ENCODE measurements around the gene R3HDML. TPM values are rescaled to one million over a fixed set of nuclear protein-coding genes. Genes with fewer than 3 reads are reported as not detected.

The R3HDML gene, protein sequence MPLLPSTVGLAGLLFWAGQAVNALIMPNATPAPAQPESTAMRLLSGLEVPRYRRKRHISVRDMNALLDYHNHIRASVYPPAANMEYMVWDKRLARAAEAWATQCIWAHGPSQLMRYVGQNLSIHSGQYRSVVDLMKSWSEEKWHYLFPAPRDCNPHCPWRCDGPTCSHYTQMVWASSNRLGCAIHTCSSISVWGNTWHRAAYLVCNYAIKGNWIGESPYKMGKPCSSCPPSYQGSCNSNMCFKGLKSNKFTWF
- total RNA-seq: not detected in 2 replicates

DNA sequence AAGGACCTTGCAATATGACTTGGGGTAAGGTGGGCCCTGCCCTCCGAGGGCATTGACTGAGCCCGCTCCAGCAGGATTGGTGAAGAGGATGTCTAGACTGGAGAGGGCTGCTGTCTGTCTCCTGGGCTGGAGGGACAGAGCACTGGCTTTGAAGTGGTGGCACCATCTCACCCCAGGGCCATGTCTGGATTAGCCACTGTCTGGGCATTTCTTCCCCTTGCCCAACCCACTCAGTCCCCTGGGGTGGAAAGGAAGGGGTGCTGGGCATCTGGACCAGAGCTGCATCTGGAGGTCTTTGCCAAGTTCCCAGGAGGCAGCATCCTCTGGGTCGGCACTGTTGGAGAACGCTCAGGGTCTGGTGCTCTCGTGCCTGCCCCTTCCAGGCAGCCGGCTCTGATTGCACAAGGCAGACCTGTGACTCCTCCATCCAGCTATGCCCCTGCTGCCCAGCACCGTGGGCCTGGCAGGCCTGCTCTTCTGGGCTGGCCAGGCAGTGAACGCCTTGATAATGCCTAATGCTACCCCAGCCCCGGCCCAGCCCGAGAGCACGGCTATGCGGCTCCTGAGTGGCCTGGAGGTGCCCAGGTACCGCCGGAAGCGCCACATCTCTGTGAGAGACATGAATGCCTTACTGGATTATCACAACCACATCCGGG lies at the start of gene R3HDML:
TSS of gene R3HDML (plus strand) at position 319 of the 656 bp plus-strand sequence. CDS start at position 434, 115 bp downstream.

DNA sequence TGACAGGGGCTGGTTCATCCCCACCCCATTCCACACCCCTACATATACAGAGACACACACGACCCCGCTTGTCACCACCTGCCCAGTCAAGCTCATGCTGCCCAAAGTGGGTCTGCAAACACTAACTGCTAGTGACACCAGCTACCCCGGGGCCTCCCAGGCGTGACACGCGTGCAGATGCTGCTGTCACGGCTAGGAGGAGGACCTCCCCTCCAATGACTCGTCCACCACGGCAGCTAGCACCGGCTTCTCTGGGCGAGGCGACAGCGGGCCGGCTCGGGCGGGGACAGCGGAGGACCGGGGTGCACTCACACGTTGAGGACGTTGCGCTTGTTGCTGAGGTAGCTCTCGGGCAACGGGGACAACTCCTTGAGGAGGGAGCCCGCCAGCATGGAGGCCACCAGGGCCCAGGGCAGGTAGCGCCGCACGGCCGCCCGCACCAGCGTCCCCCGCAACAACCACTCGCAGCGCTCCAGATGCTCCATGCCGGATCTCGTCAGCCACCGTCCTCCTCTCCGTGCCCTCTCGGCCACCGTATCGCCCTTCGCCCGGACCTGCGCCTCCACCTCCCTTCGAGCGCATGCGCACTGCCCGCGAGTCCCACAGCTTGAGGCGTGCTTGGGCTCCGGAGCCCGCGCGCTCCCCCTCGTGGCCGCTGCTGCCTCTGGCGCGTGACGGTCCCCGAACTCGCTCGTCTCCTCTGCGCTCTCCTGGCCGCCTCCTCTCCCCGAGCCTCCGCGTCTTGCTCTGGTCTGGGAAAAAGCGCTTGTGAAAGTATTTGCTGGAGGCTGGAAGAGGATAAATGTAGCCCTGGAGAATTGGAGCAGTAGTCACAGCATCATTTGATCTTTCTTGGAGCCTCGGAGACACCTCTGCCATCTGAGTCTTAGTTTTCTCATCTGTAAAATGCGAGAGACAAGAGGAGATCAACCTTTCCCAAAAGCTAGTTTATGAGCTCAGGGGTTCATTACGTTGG lies 25.9 kb upstream of the R3HDML start, which contains the start of gene FITM2:
TSS of gene FITM2 (minus strand) at position 539 of the 976 bp plus-strand sequence. CDS start at position 485, 54 bp downstream.

DNA sequence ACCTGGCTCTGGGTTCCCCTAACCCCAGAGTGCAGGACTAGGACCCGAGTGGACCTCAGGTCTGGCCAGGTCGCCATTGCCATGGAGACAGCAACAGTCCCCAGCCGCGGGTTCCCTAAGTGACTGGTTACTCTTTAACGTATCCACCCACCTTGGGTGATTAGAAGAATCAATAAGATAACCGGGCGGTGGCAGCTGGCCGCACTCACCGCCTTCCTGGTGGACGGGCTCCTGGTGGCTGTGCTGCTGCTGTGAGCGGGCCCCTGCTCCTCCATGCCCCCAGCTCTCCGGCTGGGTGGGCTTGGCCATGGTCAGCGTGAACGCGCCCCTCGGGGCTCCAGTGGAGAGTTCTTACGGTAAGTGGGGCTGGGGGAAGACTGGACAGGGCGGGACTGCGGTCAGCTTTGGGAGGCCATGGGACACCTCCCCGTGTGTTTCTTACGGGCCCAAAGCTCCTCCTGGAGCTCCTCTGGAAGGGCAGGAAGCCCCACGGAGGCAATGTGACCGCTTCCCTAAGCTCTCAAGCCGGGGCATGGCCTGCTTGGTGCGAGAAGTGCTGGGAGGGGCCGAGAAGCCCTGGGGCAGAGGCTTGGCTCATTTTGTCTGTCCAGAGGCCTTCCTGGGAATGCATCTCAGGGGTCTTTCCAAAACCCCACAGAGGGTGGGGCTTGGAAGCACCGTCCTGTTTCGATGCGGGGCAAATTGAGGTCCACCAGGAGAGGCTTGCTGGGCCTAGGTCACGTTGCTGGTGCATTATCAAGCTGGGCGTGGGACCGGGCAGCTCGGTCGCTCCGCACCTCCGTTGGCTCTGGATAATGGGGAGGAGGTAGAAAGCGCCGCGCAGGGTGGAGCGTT lies 18.9 kb downstream of the R3HDML start, which contains the start of gene HNF4A:
TSS of gene HNF4A (plus strand) at position 202 of the 855 bp plus-strand sequence. CDS start at position 308, 106 bp downstream.

Other genes with a start within 250 kb of the R3HDML start
- under 0.01 TPM in 1 of 2 replicates, not detected in the other for gene JPH2, start 149.9 kb upstream of the R3HDML start, total RNA-seq
- 45.1 and 66.8 TPM in 2 replicates for gene OSER1, start 126.3 kb upstream of the R3HDML start, total RNA-seq
- 0.17 TPM in 1 of 2 replicates, not detected in the other for gene GDAP1L1, start 89.7 kb upstream of the R3HDML start, total RNA-seq
- gene FITM2, start 25.8 kb upstream of the R3HDML start, total RNA-seq: 4.4 and 6.7 TPM in 2 replicates
- not detected in 2 replicates for gene HNF4A, start 18.7 kb downstream of the R3HDML start, total RNA-seq
- gene TTPAL, start 138.8 kb downstream of the R3HDML start, total RNA-seq: 5.5 and 7.7 TPM in 2 replicates
- gene SERINC3, start 185.0 kb downstream of the R3HDML start, total RNA-seq: 95.7 and 131 TPM in 2 replicates
- 57.8 and 60.9 TPM in 2 replicates for gene PKIG, start 245.5 kb downstream of the R3HDML start, total RNA-seq

All from bronchial smooth muscle cell (primary cell).